CD14-positive monocyte (primary cell): Measurements from ENCODE around the gene CLEC18B. TPM values are rescaled to one million over a fixed set of nuclear protein-coding genes. Genes with fewer than 3 reads are reported as not detected.
A peak's percentile ranks its signal among the peaks of the same experiment; 100 is the strongest.
"Not testable (repeated sequence)": the region's sequence is repeated elsewhere in the genome, so short reads cannot be mapped to it uniquely, and the experiment has no call there.

Experiments
- DNase-seq, 3 donors: peaks; one replicate each; pipeline ENCODE4 v3.0.0-alpha.2; 2011 to 2022
- H2AFZ ChIP-seq: 2 replicates; pipeline ENCODE4 v1.6.0; 2012; ENCODE audit warnings: mild to moderate bottlenecking, low read depth, low read length, inconsistent platforms; ENCODE audit not compliant: insufficient read depth, poor library complexity, severe bottlenecking
- H3K27ac ChIP-seq, 2 donors: 1 replicate in 1 of 2; 2 replicates in 1 of 2; pipeline ENCODE4 v1.5.1; 2012 to 2013; ENCODE audit warnings: low read length in 2 of 2, control low read depth in 1 of 2, inconsistent platforms in 1 of 2, low read depth in 1 of 2, mild to moderate bottlenecking in 1 of 2
- H3K27me3 ChIP-seq, 2 donors: one replicate each; pipeline versions ENCODE4 v1.6.0 to v1.6.1; 2011 to 2013; ENCODE audit warnings: low read length in 2 of 2; ENCODE audit not compliant: control insufficient read depth in 2 of 2, insufficient read depth in 2 of 2
- H3K36me3 ChIP-seq, 2 donors: replicated peaks in 1 of 2; 1 replicate in 1 of 2; 2 replicates in 1 of 2; pipeline versions ENCODE4 v1.5.1 to v1.6.1; 2012 to 2013; ENCODE audit warnings: low read length in 2 of 2, control low read depth in 1 of 2, inconsistent platforms in 1 of 2, mild to moderate bottlenecking in 1 of 2; ENCODE audit not compliant: insufficient read depth in 2 of 2, control insufficient read depth in 1 of 2
- H3K4me1 ChIP-seq, 2 donors: 1 replicate in 1 of 2; 2 replicates in 1 of 2; pipeline versions ENCODE4 v1.5.1 to v1.6.1; 2012 to 2013; ENCODE audit warnings: low read length in 2 of 2, control low read depth in 1 of 2, inconsistent platforms in 1 of 2, mild to moderate bottlenecking in 1 of 2, moderate library complexity in 1 of 2; ENCODE audit not compliant: insufficient read depth in 2 of 2, control insufficient read depth in 1 of 2
- H3K4me2 ChIP-seq: replicated peaks from 2 replicates; pipeline ENCODE3; 2012; ENCODE audit warnings: low read length, moderate library complexity, mild to moderate bottlenecking; ENCODE audit not compliant: poor library complexity, severe bottlenecking; ENCODE audit errors: extremely low read depth
- H3K4me3 ChIP-seq, 3 experiments: fragments of 200-600 bp in 1 of 3; sonication (generic) in 1 of 3; replicated peaks in 1 of 3; 1 replicate in 2 of 3; 2 replicates in 1 of 3; pipeline ENCODE4 v1.5.1; 2011 to 2013; ENCODE audit warnings: low read length in 3 of 3, mild to moderate bottlenecking in 3 of 3, control low read depth in 2 of 3, low read depth in 2 of 3, inconsistent platforms in 1 of 3, moderate library complexity in 1 of 3
- H3K79me2 ChIP-seq: 2 replicates; pipeline ENCODE4 v1.6.0; 2012; ENCODE audit warnings: mild to moderate bottlenecking, control low read depth, inconsistent platforms, low read length, moderate library complexity; ENCODE audit not compliant: insufficient read depth
- H3K9ac ChIP-seq: 2 replicates; pipeline ENCODE4 v1.6.0; 2017; ENCODE audit warnings: low read length, mild to moderate bottlenecking; ENCODE audit not compliant: insufficient read depth, poor library complexity, severe bottlenecking
- H3K9me3 ChIP-seq, 2 donors: replicated peaks in 1 of 2; 1 replicate in 1 of 2; 2 replicates in 1 of 2; pipeline versions ENCODE4 v1.5.1 to v1.6.1; 2012 to 2013; ENCODE audit warnings: low read length in 2 of 2, control low read depth in 1 of 2; ENCODE audit not compliant: control insufficient read depth in 1 of 2, insufficient read depth in 1 of 2
- H4K20me1 ChIP-seq: 2 replicates; pipeline ENCODE4 v1.6.0; 2012; ENCODE audit warnings: mild to moderate bottlenecking, low read length, control low read depth, moderate library complexity; ENCODE audit not compliant: insufficient read depth
- H3K27ac Mint-ChIP-seq, 7 donors: one replicate each; pipeline ENCODE4 v1.8.0; 2020; ENCODE audit warnings: mild to moderate bottlenecking in 7 of 7, mixed read lengths in 7 of 7, moderate library complexity in 6 of 7, inconsistent platforms in 2 of 7
- H3K27me3 Mint-ChIP-seq, 3 donors: one replicate each; pipeline ENCODE4 v1.8.0; 2021 to 2022; ENCODE audit warnings: low read depth in 3 of 3, mild to moderate bottlenecking in 3 of 3, mixed read lengths in 3 of 3, moderate library complexity in 3 of 3, inconsistent platforms in 1 of 3
- H3K36me3 Mint-ChIP-seq, 2 donors: one replicate each; pipeline ENCODE4 v1.8.0; 2020; ENCODE audit warnings: mixed read lengths in 2 of 2, inconsistent platforms in 1 of 2, mild to moderate bottlenecking in 1 of 2
- H3K4me1 Mint-ChIP-seq: one replicate; pipeline ENCODE4 v1.8.0; 2020; ENCODE audit warnings: mild to moderate bottlenecking, mixed read lengths
- H3K4me3 Mint-ChIP-seq, 2 donors: one replicate each; pipeline ENCODE4 v1.8.0; 2020; ENCODE audit warnings: mild to moderate bottlenecking in 2 of 2, mixed read lengths in 2 of 2, moderate library complexity in 1 of 2
- H3K9me3 Mint-ChIP-seq, 7 donors: one replicate each; pipeline ENCODE4 v1.8.0; 2020 to 2022; ENCODE audit warnings: mixed read lengths in 7 of 7, mild to moderate bottlenecking in 6 of 7, moderate library complexity in 6 of 7, inconsistent platforms in 2 of 7
- WGBS: methylation state at CpG from one replicate; pipeline ENCODE4 v1.1.5; 2013; ENCODE audit warnings: missing lambda C conversion rate; ENCODE audit not compliant: insufficient coverage; 5-methylcytosine and 5-hydroxymethylcytosine counted together
- intact Hi-C, 2 donors: fragments of 100-400 bp; cut with micrococcal nuclease; formaldehyde crosslinking; loops; one replicate each; pipeline versions ENCODE4 v1.15.0 to v1.15.1; 2023
- polyA plus RNA-seq, 3 donors: library from polyadenylated mRNA; depleted of rRNA in 1 of 3; unstranded in 2 of 3; stranded (reverse) in 1 of 3; fragments of 300-500 nt in 2 of 3; fragments of >200 nt in 1 of 3; fragmentation: Illumina TruSeq in 2 of 3; gene quantifications; 1 replicate in 2 of 3; 2 replicates in 1 of 3; pipeline ENCODE4 v1.2.3, GENCODE V29; 2012 to 2021
- TF ChIP-seq, protein P1 (sequence below): fragments of 200-600 bp; IDR thresholded peaks from one replicate; pipeline ENCODE4 v1.8.0; 2022; ENCODE audit warnings: antibody characterized with exemption, mild to moderate bottlenecking

The CLEC18B gene
- polyA plus RNA-seq, 3 donors = 1.5 TPM; not detected in 2

GRCh38 chr16:74447578-74447977 is 26.3 kb upstream of the CLEC18B start:
- H3K9me3 Mint-ChIP-seq = peaks cover 0 to 1% (median 0%) of the 10 kb centered on the region in 7 donors
- Histone ChIP-seq H3K36me3 (peaks cover 22 to 35% of the 10 kb centered on the region in 2 donors), H3K4me2 (no peak overlapping the region), H3K27ac (peak overlapping the region; percentile 53 to 71), H3K79me2 (no peaks in the 10 kb centered on the region), H2AFZ (no peak overlapping the region), H3K27me3 (no peaks in the 10 kb centered on the region), H3K9ac (peak overlapping the region; percentile 32), H4K20me1 (no peaks in the 10 kb centered on the region), H3K4me1 (peaks cover 26 to 30% of the 10 kb centered on the region in 2 donors), H3K4me3 (no peak overlapping the region), H3K9me3 (no peaks in the 10 kb centered on the region)
- DNase-seq = no peak
- 100% methylated on average over 5 of the region's 5 CpGs for WGBS
- H3K27me3 Mint-ChIP-seq = peaks cover 0 to 4% (median 0%) of the 10 kb centered on the region in 3 donors
- peaks cover 29% of the 10 kb centered on the region for H3K4me1 Mint-ChIP-seq
- peaks cover 33 to 44% of the 10 kb centered on the region in 2 donors for H3K36me3 Mint-ChIP-seq
- TF ChIP-seq, protein P1, sequence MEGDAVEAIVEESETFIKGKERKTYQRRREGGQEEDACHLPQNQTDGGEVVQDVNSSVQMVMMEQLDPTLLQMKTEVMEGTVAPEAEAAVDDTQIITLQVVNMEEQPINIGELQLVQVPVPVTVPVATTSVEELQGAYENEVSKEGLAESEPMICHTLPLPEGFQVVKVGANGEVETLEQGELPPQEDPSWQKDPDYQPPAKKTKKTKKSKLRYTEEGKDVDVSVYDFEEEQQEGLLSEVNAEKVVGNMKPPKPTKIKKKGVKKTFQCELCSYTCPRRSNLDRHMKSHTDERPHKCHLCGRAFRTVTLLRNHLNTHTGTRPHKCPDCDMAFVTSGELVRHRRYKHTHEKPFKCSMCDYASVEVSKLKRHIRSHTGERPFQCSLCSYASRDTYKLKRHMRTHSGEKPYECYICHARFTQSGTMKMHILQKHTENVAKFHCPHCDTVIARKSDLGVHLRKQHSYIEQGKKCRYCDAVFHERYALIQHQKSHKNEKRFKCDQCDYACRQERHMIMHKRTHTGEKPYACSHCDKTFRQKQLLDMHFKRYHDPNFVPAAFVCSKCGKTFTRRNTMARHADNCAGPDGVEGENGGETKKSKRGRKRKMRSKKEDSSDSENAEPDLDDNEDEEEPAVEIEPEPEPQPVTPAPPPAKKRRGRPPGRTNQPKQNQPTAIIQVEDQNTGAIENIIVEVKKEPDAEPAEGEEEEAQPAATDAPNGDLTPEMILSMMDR = no peak
- intact Hi-C loops = no loop called here
- H3K27ac Mint-ChIP-seq = peak overlapping the region in 5 of 7 donors; percentile 42 to 90 (median 85)
- H3K4me3 Mint-ChIP-seq = no peak overlapping the region

- no peak for DNase-seq
Observed at GRCh38 chr16:74446866-74447265, 25.6 kb upstream of the CLEC18B start.

GRCh38 chr16:74443624-74444346 is 22.5 kb upstream of the CLEC18B start:
- H4K20me1 ChIP-seq, H3K27me3 ChIP-seq, H2AFZ ChIP-seq, H3K9ac ChIP-seq, H3K27ac ChIP-seq, intact Hi-C loops, H3K4me3 ChIP-seq, DNase-seq, H3K9me3 ChIP-seq, H3K4me2 ChIP-seq, H3K36me3 ChIP-seq, H3K27me3 Mint-ChIP-seq, H3K79me2 ChIP-seq, H3K9me3 Mint-ChIP-seq, H3K4me3 Mint-ChIP-seq: not testable (repeated sequence)
- 100% methylated on average over 5 of the region's 13 CpGs for WGBS
- peaks cover 22 to 26% of the 10 kb centered on the region in 2 donors for H3K36me3 Mint-ChIP-seq
- H3K4me1 ChIP-seq = peaks cover 20 to 26% of the 10 kb centered on the region in 2 donors
- H3K27ac Mint-ChIP-seq = peak overlapping the region in 1 of 7 donors; percentile 13
- H3K4me1 Mint-ChIP-seq = peaks cover 30% of the 10 kb centered on the region

More at GRCh38 chr16:74446866-74447265, 25.6 kb upstream of the CLEC18B start:
- no peak overlapping the region for H3K4me3 Mint-ChIP-seq
- Histone ChIP-seq H3K9me3 (no peaks in the 10 kb centered on the region), H2AFZ (no peak overlapping the region), H4K20me1 (no peaks in the 10 kb centered on the region), H3K4me2 (no peak overlapping the region), H3K4me3 (no peak overlapping the region), H3K4me1 (peaks cover 26 to 30% of the 10 kb centered on the region in 2 donors), H3K27ac (no peak overlapping the region), H3K27me3 (no peaks in the 10 kb centered on the region), H3K9ac (no peak overlapping the region), H3K79me2 (no peaks in the 10 kb centered on the region), H3K36me3 (peaks cover 15 to 28% of the 10 kb centered on the region in 2 donors)
- peak overlapping the region in 1 of 7 donors; percentile 62 for H3K27ac Mint-ChIP-seq
- H3K4me1 Mint-ChIP-seq = peaks cover 29% of the 10 kb centered on the region
- peaks cover 26 to 38% of the 10 kb centered on the region in 2 donors for H3K36me3 Mint-ChIP-seq
- TF ChIP-seq, protein P1 = no peak
- 96% methylated on average over 3 of the region's 8 CpGs for WGBS
- H3K9me3 Mint-ChIP-seq = peaks cover 0 to 1% (median 0%) of the 10 kb centered on the region in 7 donors
- intact Hi-C loops = no loop called here
- H3K27me3 Mint-ChIP-seq = peaks cover 0 to 2% (median 0%) of the 10 kb centered on the region in 3 donors
